Thyroid gland (tissue), 4 donors: ENCODE measurements around the gene ELP4.

ENCODE experiments used
- CTCF ChIP-seq, 6 experiments: fragments of 200-600 bp in 3 of 6; fragments of 450-650 bp in 3 of 6; sonication (generic) in 3 of 6; IDR thresholded peaks; one replicate each; pipeline ENCODE4 v1.5.1; 2016 to 2019; ENCODE audit warnings: antibody characterized with exemption in 6 of 6, mild to moderate bottlenecking in 2 of 6, inconsistent platforms in 1 of 6, moderate library complexity in 1 of 6
- POLR2A ChIP-seq, 2 donors: fragments of 450-650 bp; IDR thresholded peaks; one replicate each; pipeline ENCODE4 v1.6.1; 2017; ENCODE audit warnings: antibody characterized with exemption in 2 of 2, mild to moderate bottlenecking in 2 of 2, moderate library complexity in 1 of 2

- TF ChIP-seq CTCF (IDR thresholded peaks at IDR 0.05) (no peak), POLR2A (IDR thresholded peaks at IDR 0.05) (no peak)
Measured at GRCh38 chr11:31610544-31610943, 101.0 kb downstream of the ELP4 start.
